Hepatocyte (in vitro differentiated cells): ENCODE data around the gene NSUN3. TPM values are rescaled to one million over a fixed set of nuclear protein-coding genes. Genes with fewer than 3 reads are reported as not detected.
A peak's percentile ranks its signal among the peaks of the same experiment; 100 is the strongest.

ENCODE experiments used
- DNase-seq: peaks from one replicate; pipeline ENCODE4 v3.0.0-alpha.2; 2016; ENCODE audit warnings: low spot score
- H2AFZ ChIP-seq: fragments of 200-600 bp; sonication (generic); 2 replicates; pipeline ENCODE4 v1.6.0; 2016; ENCODE audit warnings: antibody characterized with exemption, mild to moderate bottlenecking
- H3K27ac ChIP-seq: fragments of 200-600 bp; sonication (generic); 2 replicates; pipeline ENCODE4 v1.5.1; 2016; ENCODE audit warnings: mild to moderate bottlenecking
- H3K27me3 ChIP-seq: fragments of 200-600 bp; sonication (generic); 2 replicates; pipeline ENCODE4 v1.6.1; 2016
- H3K36me3 ChIP-seq: fragments of 200-600 bp; sonication (generic); replicated peaks from 2 replicates; pipeline ENCODE4 v1.5.1; 2016; ENCODE audit warnings: low read depth; ENCODE audit not compliant: insufficient read depth
- H3K4me1 ChIP-seq: fragments of 200-600 bp; sonication (generic); 2 replicates; pipeline ENCODE4 v1.5.1; 2016; ENCODE audit warnings: mild to moderate bottlenecking, moderate library complexity; ENCODE audit not compliant: insufficient read depth
- H3K4me2 ChIP-seq: fragments of 200-600 bp; sonication (generic); 2 replicates; pipeline ENCODE4 v1.6.0; 2016
- H3K4me3 ChIP-seq: fragments of 200-600 bp; sonication (generic); 2 replicates; pipeline ENCODE4 v1.5.1; 2016; ENCODE audit warnings: mild to moderate bottlenecking
- H3K79me2 ChIP-seq: fragments of 200-600 bp; sonication (generic); 2 replicates; pipeline ENCODE4 v1.6.0; 2017; ENCODE audit warnings: mild to moderate bottlenecking
- H3K9me2 ChIP-seq: fragments of 200-600 bp; sonication (generic); replicated peaks from 2 replicates; pipeline ENCODE4 v1.6.0; 2017; ENCODE audit warnings: mild to moderate bottlenecking; ENCODE audit not compliant: insufficient read depth
- H3K9me3 ChIP-seq: fragments of 200-600 bp; sonication (generic); 2 replicates; pipeline ENCODE4 v1.5.1; 2016; ENCODE audit warnings: low read depth, mild to moderate bottlenecking
- H4K20me1 ChIP-seq: fragments of 200-600 bp; sonication (generic); 2 replicates; pipeline ENCODE4 v1.6.0; 2016; ENCODE audit warnings: mild to moderate bottlenecking; ENCODE audit not compliant: insufficient read depth, poor library complexity, severe bottlenecking
- CTCF ChIP-seq: fragments of 200-600 bp; sonication (generic); IDR thresholded peaks from 2 replicates; pipeline ENCODE4 v1.5.1; 2016; ENCODE audit warnings: antibody characterized with exemption, mild to moderate bottlenecking; ENCODE audit not compliant: poor library complexity
- EZH2 ChIP-seq: fragments of 200-600 bp; sonication (generic); IDR thresholded peaks from 2 replicates; pipeline ENCODE4 v1.6.1; 2016; ENCODE audit warnings: antibody characterized with exemption, mild to moderate bottlenecking, borderline replicate concordance
- EZH2phosphoT487 ChIP-seq: fragments of 200-600 bp; sonication (generic); IDR thresholded peaks from one replicate; pipeline ENCODE4 v1.6.1; 2018; ENCODE audit warnings: antibody characterized with exemption, mild to moderate bottlenecking, low read depth, moderate library complexity; ENCODE audit not compliant: unreplicated experiment, severe bottlenecking
- WGBS: methylation state at CpG from one replicate; pipeline ENCODE4 v1.1.6; 2016; ENCODE audit warnings: low lambda C conversion rate; ENCODE audit errors: missing lambda C conversion rate; 5-methylcytosine and 5-hydroxymethylcytosine counted together
- polyA plus RNA-seq: library from polyadenylated mRNA; unstranded; fragments of >200 nt; fragmentation: Nextera tagmentation; extraction: Ambion mirVana; gene quantifications from 2 replicates; pipeline ENCODE4 v1.2.1, GENCODE V29; 2016
- total RNA-seq: library from RNA; depleted of rRNA; stranded (reverse); fragments of >200 nt; gene quantifications from 2 replicates; pipeline ENCODE4 v1.2.3, GENCODE V29; 2014

The NSUN3 gene
- total and polyA plus RNA-seq, 2 experiments from 2014 or later, result 4.5 to 9.0 TPM

- no peak for TF ChIP-seq EZH2phosphoT487
- TF ChIP-seq CTCF, result no peak
- TF ChIP-seq EZH2, result no peak
- no peak overlapping the region for H3K4me3 ChIP-seq
- no peak overlapping the region for H2AFZ ChIP-seq
- H3K4me2 ChIP-seq, result no peak overlapping the region
- H3K9me3 ChIP-seq, result no peaks in the 10 kb centered on the region
- H3K9me2 ChIP-seq, result no peaks in the 10 kb centered on the region
- peaks cover 31% of the 10 kb centered on the region for H3K79me2 ChIP-seq
- no peak for DNase-seq
- H3K36me3 ChIP-seq, result no peaks in the 10 kb centered on the region
- no peak overlapping the region for H3K27ac ChIP-seq
- peaks cover 4% of the 10 kb centered on the region for H3K4me1 ChIP-seq
- no peaks in the 10 kb centered on the region for H4K20me1 ChIP-seq
- 91% methylated on average over 1 of the region's 1 CpG for WGBS
- no peaks in the 10 kb centered on the region for H3K27me3 ChIP-seq
Observed at GRCh38 chr3:94065819-94066480, 3.1 kb downstream of the NSUN3 start.

GRCh38 chr3:94066506-94067500 is 3.9 kb downstream of the NSUN3 start:
- Histone ChIP-seq H3K4me1 (peaks cover 4% of the 10 kb centered on the region), H3K9me3 (no peaks in the 10 kb centered on the region), H3K27me3 (no peaks in the 10 kb centered on the region), H3K4me3 (no peak overlapping the region), H3K79me2 (peaks cover 35% of the 10 kb centered on the region), H3K4me2 (no peak overlapping the region), H3K27ac (no peak overlapping the region), H4K20me1 (no peaks in the 10 kb centered on the region), H3K36me3 (no peaks in the 10 kb centered on the region), H3K9me2 (no peaks in the 10 kb centered on the region), H2AFZ (no peak overlapping the region)
- no peak for DNase-seq
- 80% methylated on average over 6 of the region's 6 CpGs for WGBS
- TF ChIP-seq EZH2phosphoT487 (no peak), EZH2 (no peak), CTCF (no peak)

GRCh38 chr3:94069194-94069813 is 6.4 kb downstream of the NSUN3 start:
- H3K4me3 ChIP-seq, result no peak overlapping the region
- H3K4me2 ChIP-seq, result no peak overlapping the region
- H3K9me2 ChIP-seq, result no peaks in the 10 kb centered on the region
- WGBS, result 66% methylated on average over 4 of the region's 4 CpGs
- no peaks in the 10 kb centered on the region for H3K36me3 ChIP-seq
- no peak overlapping the region for H3K27ac ChIP-seq
- no peaks in the 10 kb centered on the region for H3K4me1 ChIP-seq
- H3K79me2 ChIP-seq, result peaks cover 37% of the 10 kb centered on the region
- H2AFZ ChIP-seq, result no peak overlapping the region
- no peak for DNase-seq
- H3K27me3 ChIP-seq, result no peaks in the 10 kb centered on the region
- TF ChIP-seq EZH2 (no peak), EZH2phosphoT487 (no peak), CTCF (peak; percentile 74)
- no peaks in the 10 kb centered on the region for H4K20me1 ChIP-seq
- no peaks in the 10 kb centered on the region for H3K9me3 ChIP-seq
